GM12801 (cell line): ENCODE measurements around the gene PSG7.
"Not testable (repeated sequence)": the region's sequence is repeated elsewhere in the genome, so short reads cannot be mapped to it uniquely, and the experiment has no call there.

Experiments used
- TF ChIP-seq, protein P1 (sequence below): IDR thresholded peaks from one replicate; pipeline ENCODE4 v1.5.1; 2011; ENCODE audit warnings: control low read depth; ENCODE audit not compliant: insufficient read length; ENCODE audit errors: extremely low read depth

The PSG7 gene

DNA sequence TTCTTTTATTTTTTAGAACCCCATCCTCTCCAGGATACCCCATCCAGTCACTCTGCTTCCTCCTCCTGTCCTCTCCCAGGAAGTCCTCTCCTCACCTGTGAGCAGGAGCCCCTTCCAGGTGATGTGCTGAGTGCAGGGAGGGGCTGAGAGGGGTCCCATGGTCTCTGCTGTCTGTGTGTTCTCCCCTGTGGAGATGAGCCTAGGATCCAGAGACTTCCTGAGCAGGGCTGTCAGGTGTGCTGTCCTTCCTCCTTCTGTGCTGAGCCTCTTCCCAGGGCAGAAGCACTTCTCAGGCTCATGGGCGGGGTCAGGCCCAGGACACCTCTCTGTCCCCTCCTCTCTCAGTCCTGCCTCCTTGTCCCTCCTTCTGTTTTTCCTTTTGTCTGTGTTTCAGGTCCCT, 19.4 kb downstream of the PSG7 start, which contains the start of gene PSG6:
PSG6 (minus strand) TSS at position 261 of the 400 bp plus-strand sequence; CDS start at position 159, 102 bp downstream.
- TF ChIP-seq, protein P1, sequence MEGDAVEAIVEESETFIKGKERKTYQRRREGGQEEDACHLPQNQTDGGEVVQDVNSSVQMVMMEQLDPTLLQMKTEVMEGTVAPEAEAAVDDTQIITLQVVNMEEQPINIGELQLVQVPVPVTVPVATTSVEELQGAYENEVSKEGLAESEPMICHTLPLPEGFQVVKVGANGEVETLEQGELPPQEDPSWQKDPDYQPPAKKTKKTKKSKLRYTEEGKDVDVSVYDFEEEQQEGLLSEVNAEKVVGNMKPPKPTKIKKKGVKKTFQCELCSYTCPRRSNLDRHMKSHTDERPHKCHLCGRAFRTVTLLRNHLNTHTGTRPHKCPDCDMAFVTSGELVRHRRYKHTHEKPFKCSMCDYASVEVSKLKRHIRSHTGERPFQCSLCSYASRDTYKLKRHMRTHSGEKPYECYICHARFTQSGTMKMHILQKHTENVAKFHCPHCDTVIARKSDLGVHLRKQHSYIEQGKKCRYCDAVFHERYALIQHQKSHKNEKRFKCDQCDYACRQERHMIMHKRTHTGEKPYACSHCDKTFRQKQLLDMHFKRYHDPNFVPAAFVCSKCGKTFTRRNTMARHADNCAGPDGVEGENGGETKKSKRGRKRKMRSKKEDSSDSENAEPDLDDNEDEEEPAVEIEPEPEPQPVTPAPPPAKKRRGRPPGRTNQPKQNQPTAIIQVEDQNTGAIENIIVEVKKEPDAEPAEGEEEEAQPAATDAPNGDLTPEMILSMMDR: not testable (repeated sequence)

DNA sequence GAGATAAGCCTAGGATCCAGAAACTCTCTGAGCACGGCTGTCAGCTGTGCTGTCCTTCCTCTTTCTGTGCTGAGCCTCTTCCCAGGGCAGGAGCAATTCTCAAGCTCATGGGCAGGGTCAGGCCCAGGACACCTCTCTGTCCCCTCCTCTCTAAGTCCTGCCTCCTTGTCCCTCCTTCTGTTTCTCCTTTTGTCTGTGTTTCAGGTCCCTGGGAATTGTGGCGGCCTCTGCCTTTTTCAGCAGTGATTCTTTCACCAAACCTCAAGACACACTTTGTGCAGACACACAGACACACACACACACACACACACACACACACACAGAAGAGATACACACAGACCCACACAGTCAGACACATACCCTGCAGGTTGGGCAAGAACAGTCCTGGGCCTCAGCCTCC, 57.4 kb downstream of the PSG7 start, which contains the start of gene PSG1:
PSG1 (minus strand) TSS at position 101 of the 400 bp plus-strand sequence. CDS start 132 bp downstream, outside the sequence.
- TF ChIP-seq, protein P1: no peak
